ENCODE data around the gene RFPL1. TPM values are rescaled to one million over a fixed set of nuclear protein-coding genes. Genes with fewer than 3 reads are reported as not detected.
"Not testable (repeated sequence)": the region's sequence is repeated elsewhere in the genome, so short reads cannot be mapped to it uniquely, and the experiment has no call there.

Gene RFPL1
- total RNA-seq, 2 donors from 2014 or later, result not detected

- no peaks in the 10 kb centered on the region for H3K9me3 ChIP-seq
- intact Hi-C loops (cut with DNase I), result no loop called here
- no peak overlapping the region for H3K4me3 ChIP-seq
- no peak for ATAC-seq
- no peaks in the 10 kb centered on the region for H3K4me1 ChIP-seq
- no peak overlapping the region for H3K27ac ChIP-seq
- TF ChIP-seq POLR2A (IDR thresholded peaks at IDR 0.05) (no peak), CTCF (IDR thresholded peaks at IDR 0.05) (no peak)
- H3K36me3 ChIP-seq (replicated peaks in 1 of 2; ENCODE audit: insufficient read depth in 1 of 2, low read depth in 2 of 2), result no peaks in the 10 kb centered on the region
- 50 to 61% methylated on average over 6 of the region's 6 CpGs for WGBS, 2 donors
- H3K27me3 ChIP-seq, result no peaks in the 10 kb centered on the region
- DNase-seq, result no peak
These were observed 29.4 kb upstream of the RFPL1 start for GRCh38 chr22:29408940-29409339.

GRCh38 chr22:29411569-29412211, 26.7 kb upstream of the RFPL1 start:
- intact Hi-C loops (cut with DNase I); ATAC-seq; H3K9me3 ChIP-seq; DNase-seq; H3K36me3 ChIP-seq (replicated peaks in 1 of 2; ENCODE audit: insufficient read depth in 1 of 2, low read depth in 2 of 2); H3K4me1 ChIP-seq; H3K27me3 ChIP-seq; H3K4me3 ChIP-seq; H3K27ac ChIP-seq: not testable (repeated sequence)
- 63 to 77% methylated on average over 4 of the region's 4 CpGs for WGBS, 2 donors

GRCh38 chr22:29412772-29413171, 25.6 kb upstream of the RFPL1 start:
- intact Hi-C loops (cut with DNase I); H3K36me3 ChIP-seq (replicated peaks in 1 of 2; ENCODE audit: insufficient read depth in 1 of 2, low read depth in 2 of 2); H3K4me3 ChIP-seq; H3K27ac ChIP-seq; H3K9me3 ChIP-seq; H3K27me3 ChIP-seq; H3K4me1 ChIP-seq: not testable (repeated sequence)
- 14% methylated on average over 1 to 4 of the region's 4 CpGs for WGBS, 2 donors
- DNase-seq (peak in 2 of 4 donors; percentile 16 to 27), ATAC-seq (peak; percentile 73)
- peak; percentile 11 to 51 (median 39) for TF ChIP-seq CTCF (IDR thresholded peaks at IDR 0.05)

- intact Hi-C loops (cut with DNase I); H3K9me3 ChIP-seq; H3K4me3 ChIP-seq; H3K36me3 ChIP-seq (replicated peaks in 1 of 2; ENCODE audit: insufficient read depth in 1 of 2, low read depth in 2 of 2); H3K27me3 ChIP-seq: not testable (repeated sequence)
- 29 to 51% methylated on average over 18 to 23 of the region's 23 CpGs for WGBS, 2 donors
- DNase-seq (peak; percentile 24 to 70 (median 48)), ATAC-seq (peak; percentile 15)
- peak overlapping the region; percentile 1 to 74 (median 36) for H3K27ac ChIP-seq
- H3K4me1 ChIP-seq, result peaks cover 12% of the 10 kb centered on the region
These were observed 23.3 kb upstream of the RFPL1 start for GRCh38 chr22:29414951-29415591.

- Histone ChIP-seq H3K27ac (peak overlapping the region in 3 of 4 donors; percentile 25 to 62 (median 61)), H3K4me1 (peaks cover 12% of the 10 kb centered on the region)
- intact Hi-C loops (cut with DNase I); H3K36me3 ChIP-seq (replicated peaks in 1 of 2; ENCODE audit: insufficient read depth in 1 of 2, low read depth in 2 of 2); H3K27me3 ChIP-seq; H3K9me3 ChIP-seq; H3K4me3 ChIP-seq: not testable (repeated sequence)
- DNase-seq, result peak; percentile 70 to 92 (median 88)
- WGBS, 2 donors, result 28 to 40% methylated on average over 5 of the region's 5 CpGs
- ATAC-seq, result peak; percentile 83
These were observed 19.7 kb upstream of the RFPL1 start for GRCh38 chr22:29418704-29419103.

GRCh38 chr22:29426476-29426875, 11.9 kb upstream of the RFPL1 start:
- no peak overlapping the region for H3K4me3 ChIP-seq
- TF ChIP-seq CTCF (IDR thresholded peaks at IDR 0.05) (no peak), POLR2A (IDR thresholded peaks at IDR 0.05) (no peak)
- H3K36me3 ChIP-seq (replicated peaks in 1 of 2; ENCODE audit: insufficient read depth in 1 of 2, low read depth in 2 of 2), result no peaks in the 10 kb centered on the region
- DNase-seq, result no peak
- no peaks in the 10 kb centered on the region for H3K4me1 ChIP-seq
- H3K27me3 ChIP-seq, result no peaks in the 10 kb centered on the region
- no peak overlapping the region for H3K27ac ChIP-seq
- H3K9me3 ChIP-seq, result no peaks in the 10 kb centered on the region
- no peak for ATAC-seq
- 86 to 87% methylated on average over 7 of the region's 7 CpGs for WGBS, 2 donors
- intact Hi-C loops (cut with DNase I), result no loop called here
